Fibroblast of the aortic adventitia (primary cell): Measurements from ENCODE around the gene CCDC14. TPM values are rescaled to one million over a fixed set of nuclear protein-coding genes. Genes with fewer than 3 reads are reported as not detected.
A peak's percentile ranks its signal among the peaks of the same experiment; 100 is the strongest.

Experiments used
- DNase-seq: peaks from one replicate; pipeline ENCODE4 v3.0.0-alpha.2; 2010; ENCODE audit warnings: low read depth
- H3K4me3 ChIP-seq: 2 replicates; pipeline ENCODE4 v1.5.1; 2011; ENCODE audit warnings: low read depth, mild to moderate bottlenecking, control low read depth, low read length, moderate library complexity
- CTCF ChIP-seq: IDR thresholded peaks from 2 replicates; pipeline ENCODE4 v1.5.1; 2011; ENCODE audit warnings: mild to moderate bottlenecking, low read length, control low read depth, inconsistent platforms; ENCODE audit not compliant: insufficient read depth
- total RNA-seq: library from RNA; depleted of rRNA; stranded (reverse); fragments of >200 nt; gene quantifications from 2 replicates; pipeline ENCODE4 v1.2.3, GENCODE V29; 2012; ENCODE audit warnings: low replicate concordance

CCDC14 gene
- total RNA-seq, 1 donor, result 46.0 TPM

GRCh38 chr3:123877965-123878364, 83.1 kb downstream of the CCDC14 start:
- H3K4me3 ChIP-seq, result no peak overlapping the region
- no peak for TF ChIP-seq CTCF
- no peak for DNase-seq

- TF ChIP-seq CTCF, result no peak
- no peak overlapping the region for H3K4me3 ChIP-seq
These were observed 83.6 kb downstream of the CCDC14 start for GRCh38 chr3:123877466-123877865.

GRCh38 chr3:123876858-123877257, 84.2 kb downstream of the CCDC14 start:
- TF ChIP-seq CTCF, result peak; percentile 11
- DNase-seq, result no peak
- no peak overlapping the region for H3K4me3 ChIP-seq

More at GRCh38 chr3:123877466-123877865, 83.6 kb downstream of the CCDC14 start:
- DNase-seq, result no peak

GRCh38 chr3:123872621-123873020, 88.4 kb downstream of the CCDC14 start:
- DNase-seq, result no peak
- no peak overlapping the region for H3K4me3 ChIP-seq
- TF ChIP-seq CTCF, result no peak

GRCh38 chr3:123871946-123872345, 89.1 kb downstream of the CCDC14 start:
- DNase-seq, result peak; percentile 36
- TF ChIP-seq CTCF, result no peak
- no peak overlapping the region for H3K4me3 ChIP-seq

- TF ChIP-seq CTCF, result no peak
- DNase-seq, result no peak
- no peak overlapping the region for H3K4me3 ChIP-seq
These were observed 91.0 kb downstream of the CCDC14 start for GRCh38 chr3:123870033-123870432.

- no peak overlapping the region for H3K4me3 ChIP-seq
- TF ChIP-seq CTCF, result no peak
- DNase-seq, result no peak
These were observed 91.9 kb downstream of the CCDC14 start for GRCh38 chr3:123869165-123869564.
